Kasumi-1 (cell line): ENCODE data around the gene GPC4.

ENCODE experiments used
- DNase-seq, 2 experiments: peaks; one replicate each; lab custom pipeline; 2025; lab: John Stamatoyannopoulos, UW

Gene GPC4

GRCh38 chrX:133410550-133410949 is 4.7 kb downstream of the GPC4 start:
- DNase-seq: no peak

DNA sequence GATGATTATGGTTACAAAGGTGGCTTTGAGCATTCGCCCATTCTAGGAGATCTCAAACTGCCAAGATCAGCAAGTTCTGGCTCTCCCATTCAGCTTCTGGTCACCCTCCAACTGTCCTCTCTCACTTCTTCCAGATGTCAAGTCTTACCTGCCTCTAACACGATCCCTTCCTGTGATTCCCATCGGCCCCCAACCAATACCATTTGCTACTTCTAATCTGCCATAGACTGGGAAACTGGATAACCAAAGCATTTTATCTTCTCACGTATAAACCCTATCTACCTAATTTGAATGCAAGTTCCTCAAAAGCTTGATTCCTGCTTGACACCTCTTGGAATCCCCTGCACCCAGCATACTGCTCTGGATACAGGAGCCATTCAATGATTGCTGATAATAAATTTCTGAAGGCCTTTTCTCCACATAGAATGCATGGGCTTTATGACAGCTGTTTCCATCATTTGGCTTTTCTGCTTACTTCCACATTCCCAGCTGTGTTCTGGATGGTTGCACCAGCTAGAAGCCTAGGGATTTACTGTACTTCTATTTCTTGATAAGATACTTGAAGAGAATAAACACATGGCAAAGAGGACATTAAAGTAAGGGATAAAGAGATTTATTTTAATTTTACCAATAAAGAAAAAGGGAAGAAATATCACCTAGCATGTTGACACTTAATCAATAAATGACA is 9.6 kb downstream of the GPC4 start:
- no peak for DNase-seq

DNA sequence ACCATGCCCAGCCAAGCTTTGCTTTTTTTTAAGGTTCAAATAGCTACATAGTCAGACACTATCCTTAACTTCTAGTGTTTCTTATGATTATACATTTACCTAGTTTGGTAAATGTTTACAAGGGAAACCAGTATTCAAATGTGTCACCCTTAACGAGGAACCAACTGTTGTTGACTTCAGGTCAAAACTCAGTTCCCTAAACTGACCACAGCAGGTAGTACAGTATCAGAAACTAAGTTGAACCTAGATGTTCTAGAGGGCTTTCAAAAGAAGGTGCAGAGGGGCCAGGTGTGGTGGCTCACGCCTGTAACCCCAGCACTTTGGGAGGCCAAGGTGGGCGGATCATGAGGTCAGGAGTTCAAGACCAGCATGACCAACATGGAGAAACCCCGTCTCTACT is 11.3 kb downstream of the GPC4 start:
- no peak for DNase-seq

- DNase-seq: no peak
Observed at GRCh38 chrX:133402830-133403625, 12.3 kb downstream of the GPC4 start.

- DNase-seq: no peak
Observed at GRCh38 chrX:133402042-133402453, 13.2 kb downstream of the GPC4 start.

DNA sequence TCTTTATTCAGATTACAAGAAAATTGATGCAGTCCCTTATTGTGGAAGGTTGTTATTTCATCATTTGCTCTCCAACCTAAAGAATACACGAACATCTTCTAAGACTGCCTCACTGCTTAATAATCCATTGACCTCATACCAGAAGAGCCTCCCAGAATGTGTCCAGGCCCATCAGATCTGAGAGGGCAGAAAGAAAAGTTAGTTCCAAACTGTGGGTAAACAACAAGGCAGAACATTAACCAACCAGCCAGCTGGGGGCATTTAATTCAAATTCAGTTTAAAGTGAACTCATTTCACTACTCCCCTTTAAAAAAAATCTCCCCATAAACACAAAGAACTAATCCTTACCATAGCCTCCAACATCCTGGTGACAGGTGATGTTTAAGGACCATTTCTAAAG is 13.8 kb downstream of the GPC4 start:
- DNase-seq: no peak

GRCh38 chrX:133399411-133399810 is 15.9 kb downstream of the GPC4 start:
- DNase-seq: no peak

DNA sequence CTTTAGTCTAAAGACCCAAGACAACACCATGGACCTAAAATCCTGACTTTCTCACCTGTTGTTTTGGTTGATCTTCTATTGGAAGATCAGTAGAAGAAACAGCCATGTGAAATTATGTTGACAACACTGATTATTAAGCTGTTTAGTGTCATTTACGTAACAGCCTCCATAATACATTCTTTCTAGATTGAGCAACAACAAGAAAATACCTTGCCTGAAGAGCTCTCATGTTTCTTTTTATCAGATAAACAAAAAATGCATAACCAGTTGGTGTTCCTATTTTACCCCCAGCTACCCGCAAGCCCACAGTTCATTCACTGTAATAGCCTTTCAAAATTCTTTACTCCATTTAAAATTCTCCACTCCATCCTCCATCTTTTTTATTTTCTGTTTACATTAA is 20.5 kb downstream of the GPC4 start:
- DNase-seq: no peak

DNA sequence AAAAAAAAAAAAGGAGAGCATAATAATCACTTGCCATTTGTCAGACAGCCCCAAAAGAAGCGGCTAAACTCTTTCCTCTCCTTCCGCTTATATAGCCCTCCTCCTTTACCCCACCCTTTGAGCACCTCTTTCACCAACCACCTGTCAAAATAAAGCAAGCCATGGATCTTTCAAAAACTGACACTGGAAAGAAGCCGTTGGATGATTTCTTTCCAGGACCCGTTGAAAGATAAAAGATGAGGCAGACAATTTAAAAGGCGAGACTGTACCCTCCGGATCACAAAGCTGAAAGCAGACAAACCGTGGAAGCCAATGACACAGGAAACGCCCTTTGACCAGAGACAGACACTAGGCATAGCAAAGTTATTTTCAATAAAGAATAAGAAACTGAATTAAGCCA is 22.6 kb downstream of the GPC4 start:
- DNase-seq: no peak

- DNase-seq: no peak
Observed at GRCh38 chrX:133391111-133391510, 24.2 kb downstream of the GPC4 start.

DNA sequence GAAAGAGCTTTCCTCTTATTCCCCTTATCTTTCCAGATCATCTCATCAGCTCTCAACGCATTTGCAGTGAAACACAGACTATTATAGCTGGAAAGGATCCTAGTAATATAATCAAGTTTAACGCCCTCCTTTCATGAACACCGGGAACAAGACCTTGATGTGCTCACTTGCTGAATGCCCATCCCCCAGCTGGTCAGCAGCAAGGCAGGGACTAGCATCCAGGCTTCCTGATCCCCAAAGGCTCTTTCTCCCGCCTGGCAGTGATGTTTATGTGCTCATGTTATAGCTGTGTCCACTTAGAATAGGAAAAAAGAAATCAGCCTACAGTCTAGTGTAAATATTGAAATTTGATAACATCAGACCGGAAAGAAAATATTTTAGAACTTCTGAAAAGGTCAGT is 24.6 kb downstream of the GPC4 start:
- DNase-seq: no peak

GRCh38 chrX:133389975-133390374 is 25.3 kb downstream of the GPC4 start:
- no peak for DNase-seq

- no peak for DNase-seq
Observed at GRCh38 chrX:133384454-133384853, 30.8 kb downstream of the GPC4 start.

- no peak for DNase-seq
Observed at GRCh38 chrX:133380711-133381619, 34.3 kb downstream of the GPC4 start.

GRCh38 chrX:133376422-133376821 is 38.9 kb downstream of the GPC4 start:
- no peak for DNase-seq

DNA sequence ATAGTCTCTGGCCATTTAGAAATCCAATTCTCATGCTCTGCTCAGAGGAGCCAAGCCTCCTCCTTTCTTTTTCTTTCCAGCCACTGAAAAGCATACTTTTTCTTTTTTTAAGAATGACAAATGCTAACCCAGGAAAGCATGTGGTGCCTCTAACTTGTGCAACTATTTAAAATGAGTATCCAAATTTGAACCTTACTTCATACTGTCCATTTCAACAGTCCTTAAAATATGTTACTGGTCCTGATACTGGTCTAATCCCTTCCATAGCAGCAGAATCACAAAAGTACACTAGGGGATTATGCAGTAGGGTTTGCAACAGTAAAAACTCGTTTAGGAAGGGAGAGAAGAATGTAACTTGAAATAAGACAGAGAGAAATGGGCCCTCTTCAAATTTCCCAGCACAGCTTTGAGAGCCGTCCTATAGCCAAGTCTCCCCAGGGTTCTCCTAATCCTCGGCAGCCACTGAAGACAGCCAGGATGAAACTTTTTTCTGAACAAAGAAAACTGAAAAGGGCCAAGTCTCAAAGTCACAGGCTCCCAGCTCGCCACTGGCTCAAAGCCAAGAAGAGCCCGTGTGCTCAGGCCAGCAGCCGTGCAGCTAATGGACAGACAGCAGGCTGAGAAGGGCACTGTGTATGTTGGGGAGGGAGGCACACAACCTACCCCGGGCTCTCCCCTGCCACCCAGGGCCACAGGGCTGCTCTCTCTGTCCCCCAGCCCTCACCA is 39.5 kb downstream of the GPC4 start:
- DNase-seq: no peak

- DNase-seq: no peak
Observed at GRCh38 chrX:133374874-133375387, 40.4 kb downstream of the GPC4 start.

DNA sequence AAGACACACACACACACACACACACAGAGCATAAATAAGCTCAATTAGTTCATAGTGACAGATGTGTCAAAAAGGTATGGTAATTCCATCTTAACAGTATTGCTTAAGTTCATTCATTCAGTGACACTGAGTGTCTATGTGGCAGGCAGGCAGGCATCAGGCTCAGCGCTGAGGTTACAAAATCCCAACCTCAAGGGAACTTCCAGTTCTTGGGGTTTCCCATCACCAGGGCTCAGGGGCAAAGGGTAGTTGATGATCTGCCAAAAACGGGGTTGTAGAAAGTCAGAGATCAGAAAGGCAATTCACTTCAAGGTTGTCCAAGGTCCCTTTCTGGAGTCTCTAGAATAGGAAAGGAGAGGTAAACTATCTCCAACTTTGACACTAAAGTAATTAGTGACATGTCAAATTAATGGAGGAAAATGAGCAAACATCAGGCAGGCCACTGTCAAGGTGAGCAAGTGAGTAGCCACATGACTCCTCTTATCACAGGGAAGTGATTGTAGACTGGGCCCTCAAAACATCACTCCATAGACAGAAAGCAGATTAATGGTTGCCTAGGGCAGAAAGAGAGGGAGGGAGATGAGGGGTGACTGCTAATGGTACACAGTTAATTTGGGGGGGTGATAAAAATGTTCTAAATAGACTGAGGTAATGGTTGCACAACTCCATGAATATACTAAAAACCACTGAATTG is 41.8 kb downstream of the GPC4 start:
- DNase-seq: no peak

DNA sequence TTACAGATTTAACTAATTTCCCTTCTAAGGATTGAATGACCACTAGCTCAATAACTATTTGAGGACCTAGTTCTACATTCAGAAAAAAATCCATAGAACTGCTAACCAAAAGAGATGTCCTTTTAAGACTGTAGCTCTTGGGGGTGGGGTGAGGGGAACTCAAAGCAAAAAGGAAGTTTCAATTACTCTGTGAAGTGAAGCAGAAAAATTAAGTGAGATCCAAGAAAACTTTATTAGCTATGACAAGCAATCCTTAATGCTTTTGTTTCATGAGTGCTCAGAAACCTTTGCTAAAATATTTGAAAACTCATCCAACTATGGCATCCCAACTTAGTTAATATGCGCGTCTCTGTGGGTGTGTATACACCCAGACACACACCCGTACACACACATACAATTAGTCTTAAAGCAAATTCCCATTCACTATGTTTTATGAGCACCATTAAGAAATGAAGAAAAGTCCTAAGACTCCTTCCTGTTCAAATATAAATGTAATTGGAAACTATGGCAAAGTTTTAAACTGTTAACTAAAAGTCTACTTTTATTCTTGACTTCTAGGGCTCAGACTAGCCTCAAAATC is 44.5 kb downstream of the GPC4 start:
- DNase-seq: no peak

DNA sequence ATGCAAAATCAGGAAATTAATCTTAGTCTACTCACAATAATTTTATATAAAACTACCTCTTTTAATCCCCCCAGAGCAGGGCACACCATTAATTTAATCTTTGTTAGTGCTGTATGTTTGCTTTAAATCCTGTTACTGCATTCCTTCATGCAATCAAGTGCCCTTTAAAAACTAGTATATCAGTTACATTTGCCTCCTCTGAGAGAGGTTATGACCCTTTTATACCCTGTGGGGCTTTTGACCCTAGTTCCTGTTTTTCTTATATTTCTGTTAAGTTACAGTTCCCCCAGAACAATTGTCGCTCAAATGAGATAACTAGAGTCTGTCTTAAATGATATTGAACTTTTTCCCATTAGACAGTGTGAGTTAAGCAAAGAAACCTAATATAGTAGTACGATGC is 46.2 kb downstream of the GPC4 start:
- no peak for DNase-seq

GRCh38 chrX:133366735-133367134 is 48.6 kb downstream of the GPC4 start:
- no peak for DNase-seq
